Trophoblast cell (in vitro differentiated cells and primary cell): Measurements from ENCODE around the gene CRIP1.

ENCODE experiments used
- DNase-seq, 2 donors: peaks; one replicate each; pipeline ENCODE4 v3.0.0-alpha.2; 2016
- H2AFZ ChIP-seq: 2 replicates; pipeline ENCODE4 v1.6.1; 2013; ENCODE audit warnings: low read length, moderate library complexity, mild to moderate bottlenecking; ENCODE audit not compliant: insufficient read depth, poor library complexity
- H2AK5ac ChIP-seq: 2 replicates; pipeline ENCODE4 v1.6.1; 2013; ENCODE audit warnings: mild to moderate bottlenecking, low read length
- H2BK120ac ChIP-seq: 2 replicates; pipeline ENCODE4 v1.6.1; 2013; ENCODE audit warnings: low read length, mild to moderate bottlenecking, moderate library complexity; ENCODE audit not compliant: insufficient read depth, poor library complexity
- H2BK12ac ChIP-seq: 2 replicates; pipeline ENCODE4 v1.6.1; 2013; ENCODE audit warnings: mild to moderate bottlenecking, low read length, moderate library complexity
- H2BK5ac ChIP-seq: 2 replicates; pipeline ENCODE4 v1.6.1; 2013; ENCODE audit warnings: low read length, low read depth, moderate library complexity, mild to moderate bottlenecking; ENCODE audit not compliant: poor library complexity
- H3K14ac ChIP-seq: 2 replicates; pipeline ENCODE4 v1.6.1; 2013; ENCODE audit warnings: mild to moderate bottlenecking, low read length
- H3K18ac ChIP-seq: 2 replicates; pipeline ENCODE4 v1.6.1; 2013; ENCODE audit warnings: mild to moderate bottlenecking, low read length
- H3K23ac ChIP-seq: 2 replicates; pipeline ENCODE4 v1.6.1; 2013; ENCODE audit warnings: low read length
- H3K27ac ChIP-seq: 2 replicates; pipeline ENCODE4 v1.5.1; 2013; ENCODE audit warnings: low read depth, mild to moderate bottlenecking, inconsistent platforms, low read length, moderate library complexity
- H3K27me3 ChIP-seq: 2 replicates; pipeline ENCODE4 v1.6.1; 2013; ENCODE audit warnings: inconsistent platforms, mild to moderate bottlenecking, low read length, moderate library complexity; ENCODE audit not compliant: insufficient read depth
- H3K36me3 ChIP-seq, 2 experiments: 1 replicate in 1 of 2; 2 replicates in 1 of 2; pipeline ENCODE4 v1.6.1; 2013; ENCODE audit warnings: low read length in 2 of 2, mild to moderate bottlenecking in 2 of 2, moderate library complexity in 1 of 2; ENCODE audit not compliant: insufficient read depth in 2 of 2, control insufficient read depth in 1 of 2
- H3K4ac ChIP-seq: 2 replicates; pipeline ENCODE4 v1.6.1; 2013; ENCODE audit warnings: low read depth, mild to moderate bottlenecking, low read length, moderate library complexity
- H3K4me1 ChIP-seq, 2 experiments: 1 replicate in 1 of 2; 2 replicates in 1 of 2; pipeline ENCODE4 v1.6.1; 2013; ENCODE audit warnings: low read length in 2 of 2, mild to moderate bottlenecking in 2 of 2, moderate library complexity in 1 of 2; ENCODE audit not compliant: insufficient read depth in 2 of 2, control insufficient read depth in 1 of 2
- H3K4me2 ChIP-seq: 2 replicates; pipeline ENCODE4 v1.6.1; 2013; ENCODE audit warnings: inconsistent platforms, mild to moderate bottlenecking, low read length, moderate library complexity
- H3K4me3 ChIP-seq: 2 replicates; pipeline ENCODE4 v1.5.1; 2013; ENCODE audit warnings: mild to moderate bottlenecking, low read depth, low read length, inconsistent platforms
- H3K79me1 ChIP-seq: one replicate; pipeline ENCODE4 v1.6.1; 2013; ENCODE audit warnings: low read length
- H3K79me2 ChIP-seq: 2 replicates; pipeline ENCODE4 v1.6.1; 2013; ENCODE audit warnings: low read length, mild to moderate bottlenecking; ENCODE audit not compliant: control insufficient read depth, insufficient read depth, poor library complexity
- H3K9ac ChIP-seq: 2 replicates; pipeline ENCODE4 v1.6.1; 2013; ENCODE audit warnings: mild to moderate bottlenecking, low read length
- H3K9me3 ChIP-seq: 2 replicates; pipeline ENCODE4 v1.6.1; 2013; ENCODE audit warnings: low read depth, mild to moderate bottlenecking, control low read depth, inconsistent platforms, low read length; ENCODE audit not compliant: insufficient read depth
- H4K12ac ChIP-seq: 2 replicates; pipeline ENCODE4 v1.6.1; 2013; ENCODE audit warnings: low read depth, mild to moderate bottlenecking, low read length, moderate library complexity
- H4K8ac ChIP-seq: 2 replicates; pipeline ENCODE4 v1.6.1; 2013; ENCODE audit warnings: low read depth, mild to moderate bottlenecking, low read length, moderate library complexity
- H4K91ac ChIP-seq: one replicate; pipeline ENCODE4 v1.6.1; 2013; ENCODE audit warnings: low read depth, mild to moderate bottlenecking, low read length, moderate library complexity
- WGBS: extraction: QIAGEN DNeasy Blood & Tissue Kit; methylation state at CpG from one replicate; pipeline ENCODE4 v1.1.7; 2013; ENCODE audit warnings: missing lambda C conversion rate; ENCODE audit not compliant: insufficient read length, insufficient coverage; ENCODE audit errors: extremely low coverage; 5-methylcytosine and 5-hydroxymethylcytosine counted together

Gene CRIP1

GRCh38 chr14:105442834-105443233 is 43.9 kb upstream of the CRIP1 start:
- DNase-seq = no peak
- Histone ChIP-seq H2AK5ac (no peak overlapping the region), H3K27ac (no peak overlapping the region), H2BK12ac (no peak overlapping the region), H3K4ac (no peak overlapping the region), H3K14ac (no peak overlapping the region), H2AFZ (no peak overlapping the region), H3K79me1 (no peaks in the 10 kb centered on the region), H3K36me3 (peaks cover 48 to 49% of the 10 kb centered on the region in 2 experiments), H3K79me2 (peaks cover 2% of the 10 kb centered on the region), H3K23ac (no peak overlapping the region), H2BK120ac (no peak overlapping the region), H3K4me3 (peak overlapping the region; percentile 49), H4K12ac (no peak overlapping the region), H3K4me2 (no peak overlapping the region), H2BK5ac (no peak overlapping the region), H4K8ac (no peak overlapping the region), H3K4me1 (peaks cover 0 to 7% of the 10 kb centered on the region in 2 experiments), H3K27me3 (no peaks in the 10 kb centered on the region), H3K9ac (no peak overlapping the region), H3K18ac (no peak overlapping the region), H3K9me3 (peaks cover 6% of the 10 kb centered on the region), H4K91ac (no peak overlapping the region)
- WGBS = no CpG with 5 or more reads among the region's 12 CpGs

GRCh38 chr14:105444859-105445258 is 41.8 kb upstream of the CRIP1 start:
- DNase-seq = no peak
- Histone ChIP-seq H3K23ac (no peak overlapping the region), H3K4ac (no peak overlapping the region), H2BK5ac (no peak overlapping the region), H2AK5ac (no peak overlapping the region), H3K9me3 (peaks cover 6% of the 10 kb centered on the region), H3K27ac (no peak overlapping the region), H2BK120ac (no peak overlapping the region), H2BK12ac (no peak overlapping the region), H3K79me1 (no peaks in the 10 kb centered on the region), H3K4me2 (no peak overlapping the region), H3K36me3 (peaks cover 49 to 50% of the 10 kb centered on the region in 2 experiments), H4K8ac (no peak overlapping the region), H3K4me1 (peaks cover 0 to 7% of the 10 kb centered on the region in 2 experiments), H3K79me2 (no peaks in the 10 kb centered on the region), H3K18ac (no peak overlapping the region), H4K91ac (no peak overlapping the region), H4K12ac (no peak overlapping the region), H2AFZ (no peak overlapping the region), H3K27me3 (no peaks in the 10 kb centered on the region), H3K14ac (no peak overlapping the region), H3K4me3 (no peak overlapping the region), H3K9ac (no peak overlapping the region)
- no CpG with 5 or more reads among the region's 17 CpGs for WGBS

- Histone ChIP-seq H3K9ac (no peak overlapping the region), H2BK12ac (no peak overlapping the region), H2AFZ (no peak overlapping the region), H4K8ac (no peak overlapping the region), H3K4me2 (no peak overlapping the region), H3K27me3 (no peaks in the 10 kb centered on the region), H3K14ac (no peak overlapping the region), H3K79me1 (no peaks in the 10 kb centered on the region), H3K27ac (no peak overlapping the region), H2BK120ac (no peak overlapping the region), H3K9me3 (peaks cover 6% of the 10 kb centered on the region), H2BK5ac (no peak overlapping the region), H3K79me2 (no peaks in the 10 kb centered on the region), H4K12ac (no peak overlapping the region), H3K18ac (no peak overlapping the region), H3K4me3 (no peak overlapping the region), H3K4me1 (peaks cover 0 to 7% of the 10 kb centered on the region in 2 experiments), H4K91ac (no peak overlapping the region), H3K36me3 (peaks cover 53 to 54% of the 10 kb centered on the region in 2 experiments), H2AK5ac (no peak overlapping the region), H3K4ac (no peak overlapping the region), H3K23ac (no peak overlapping the region)
- no CpG with 5 or more reads among the region's 24 CpGs for WGBS
- no peak for DNase-seq
These were observed 41.4 kb upstream of the CRIP1 start for GRCh38 chr14:105445290-105445689.

- H4K12ac ChIP-seq = peak overlapping the region; percentile 2
- no peaks in the 10 kb centered on the region for H3K79me1 ChIP-seq
- no peak overlapping the region for H2BK120ac ChIP-seq
- H3K23ac ChIP-seq = no peak overlapping the region
- no peak overlapping the region for H3K14ac ChIP-seq
- no peak overlapping the region for H2AK5ac ChIP-seq
- H3K4me2 ChIP-seq = no peak overlapping the region
- no peak overlapping the region for H2BK5ac ChIP-seq
- H2BK12ac ChIP-seq = no peak overlapping the region
- no peak overlapping the region for H3K9ac ChIP-seq
- no peak overlapping the region for H3K18ac ChIP-seq
- no peak overlapping the region for H4K91ac ChIP-seq
- WGBS = no CpG with 5 or more reads among the region's 26 CpGs
- H3K79me2 ChIP-seq = no peaks in the 10 kb centered on the region
- H4K8ac ChIP-seq = no peak overlapping the region
- H3K4me3 ChIP-seq = no peak overlapping the region
- H3K4me1 ChIP-seq = peaks cover 0 to 7% of the 10 kb centered on the region in 2 experiments
- H3K4ac ChIP-seq = peak overlapping the region; percentile 20
- no peak for DNase-seq
- H3K9me3 ChIP-seq = peaks cover 8% of the 10 kb centered on the region
- H2AFZ ChIP-seq = no peak overlapping the region
- H3K27me3 ChIP-seq = no peaks in the 10 kb centered on the region
- no peak overlapping the region for H3K27ac ChIP-seq
- H3K36me3 ChIP-seq = peaks cover 54 to 57% of the 10 kb centered on the region in 2 experiments
These were observed 40.5 kb upstream of the CRIP1 start for GRCh38 chr14:105445901-105446845.
